NOMO-1 treated with DMSO at 0.1 percent for 48 hours (cell line): ENCODE measurements around the gene PLPP3.

ENCODE experiments used
- DNase-seq: peaks from one replicate; lab custom pipeline; 2025; ENCODE audit not compliant: unreplicated experiment; lab: John Stamatoyannopoulos, UW

PLPP3 gene

GRCh38 chr1:56548571-56548970 lies 30.8 kb downstream of the PLPP3 start:
- DNase-seq = no peak

GRCh38 chr1:56547977-56548376 lies 31.4 kb downstream of the PLPP3 start:
- DNase-seq = no peak

GRCh38 chr1:56547473-56547872 lies 31.9 kb downstream of the PLPP3 start:
- DNase-seq = no peak

GRCh38 chr1:56545711-56546110 lies 33.7 kb downstream of the PLPP3 start:
- no peak for DNase-seq

- no peak for DNase-seq
Observed at GRCh38 chr1:56543783-56544612, 35.4 kb downstream of the PLPP3 start.

- DNase-seq = no peak
Observed at GRCh38 chr1:56542651-56543050, 36.7 kb downstream of the PLPP3 start.

GRCh38 chr1:56541408-56541807 lies 38.0 kb downstream of the PLPP3 start:
- no peak for DNase-seq

GRCh38 chr1:56540467-56540866 lies 38.9 kb downstream of the PLPP3 start:
- DNase-seq = no peak

GRCh38 chr1:56539520-56539931 lies 39.8 kb downstream of the PLPP3 start:
- DNase-seq = no peak

- DNase-seq = no peak
Observed at GRCh38 chr1:56538532-56538931, 40.8 kb downstream of the PLPP3 start.

GRCh38 chr1:56537660-56538059 lies 41.7 kb downstream of the PLPP3 start:
- DNase-seq = no peak

GRCh38 chr1:56535939-56536338 lies 43.4 kb downstream of the PLPP3 start:
- DNase-seq = no peak

GRCh38 chr1:56535362-56535761 lies 44.0 kb downstream of the PLPP3 start:
- no peak for DNase-seq

GRCh38 chr1:56534130-56534651 lies 45.2 kb downstream of the PLPP3 start:
- no peak for DNase-seq

GRCh38 chr1:56533621-56534020 lies 45.7 kb downstream of the PLPP3 start:
- DNase-seq = no peak

- DNase-seq = no peak
Observed at GRCh38 chr1:56533197-56533596, 46.2 kb downstream of the PLPP3 start.

GRCh38 chr1:56532350-56532683 lies 47.0 kb downstream of the PLPP3 start:
- no peak for DNase-seq

GRCh38 chr1:56531624-56532349 lies 47.6 kb downstream of the PLPP3 start:
- no peak for DNase-seq

GRCh38 chr1:56529801-56530200 lies 49.6 kb downstream of the PLPP3 start:
- no peak for DNase-seq

GRCh38 chr1:56527548-56528302 lies 51.6 kb downstream of the PLPP3 start:
- DNase-seq = no peak

- DNase-seq = peak; percentile 44
Observed at GRCh38 chr1:56526571-56527174, 52.7 kb downstream of the PLPP3 start.
